Activated CD4-positive, alpha-beta T cell treated with anti-CD3 and anti-CD28 coated beads, Interleukin-2, amount 10 ng/mL, durations not matched to agents 7 days and 5 days (primary cell): ENCODE data around the gene WDR31. TPM values are rescaled to one million over a fixed set of nuclear protein-coding genes. Genes with fewer than 3 reads are reported as not detected.
"Not testable (repeated sequence)": the region's sequence is repeated elsewhere in the genome, so short reads cannot be mapped to it uniquely, and the experiment has no call there.

Experiments
- CTCF ChIA-PET: fragments of 350-600 bp; sonication (Branson Sonifier 250); formaldehyde crosslinking; loops from one replicate; lab custom pipeline; 2021; ENCODE audit warnings: antibody characterized with exemption; lab: Charles Lee
- POLR2A ChIA-PET: fragments of 350-600 bp; sonication (Branson Sonifier 250); formaldehyde crosslinking; loops from one replicate; lab custom pipeline; 2021; ENCODE audit warnings: antibody characterized with exemption; lab: Charles Lee
- DNase-seq: peaks from one replicate; pipeline ENCODE4 v3.0.0-alpha.2; 2020
- H3K27ac Mint-ChIP-seq: one replicate; pipeline ENCODE4 v1.8.0; 2021; ENCODE audit warnings: mild to moderate bottlenecking, moderate library complexity, mixed read lengths
- H3K27me3 Mint-ChIP-seq: one replicate; pipeline ENCODE4 v1.8.0; 2021; ENCODE audit warnings: mixed read lengths
- H3K36me3 Mint-ChIP-seq: one replicate; pipeline ENCODE4 v1.8.0; 2021; ENCODE audit warnings: low read depth, mixed read lengths
- H3K4me1 Mint-ChIP-seq: one replicate; pipeline ENCODE4 v1.8.0; 2021; ENCODE audit warnings: mixed read lengths
- H3K4me3 Mint-ChIP-seq: one replicate; pipeline ENCODE4 v1.8.0; 2021; ENCODE audit warnings: mild to moderate bottlenecking, moderate library complexity, mixed read lengths
- H3K9me3 Mint-ChIP-seq: one replicate; pipeline ENCODE4 v1.8.0; 2021; ENCODE audit warnings: mixed read lengths
- total RNA-seq, 2 experiments: library from RNA; stranded (reverse); gene quantifications; one replicate each; pipeline ENCODE4 v1.2.3, GENCODE V29; 2021

The WDR31 gene
- total RNA-seq, 2 experiments from 2014 or later = 0.55 to 0.87 TPM

DNA sequence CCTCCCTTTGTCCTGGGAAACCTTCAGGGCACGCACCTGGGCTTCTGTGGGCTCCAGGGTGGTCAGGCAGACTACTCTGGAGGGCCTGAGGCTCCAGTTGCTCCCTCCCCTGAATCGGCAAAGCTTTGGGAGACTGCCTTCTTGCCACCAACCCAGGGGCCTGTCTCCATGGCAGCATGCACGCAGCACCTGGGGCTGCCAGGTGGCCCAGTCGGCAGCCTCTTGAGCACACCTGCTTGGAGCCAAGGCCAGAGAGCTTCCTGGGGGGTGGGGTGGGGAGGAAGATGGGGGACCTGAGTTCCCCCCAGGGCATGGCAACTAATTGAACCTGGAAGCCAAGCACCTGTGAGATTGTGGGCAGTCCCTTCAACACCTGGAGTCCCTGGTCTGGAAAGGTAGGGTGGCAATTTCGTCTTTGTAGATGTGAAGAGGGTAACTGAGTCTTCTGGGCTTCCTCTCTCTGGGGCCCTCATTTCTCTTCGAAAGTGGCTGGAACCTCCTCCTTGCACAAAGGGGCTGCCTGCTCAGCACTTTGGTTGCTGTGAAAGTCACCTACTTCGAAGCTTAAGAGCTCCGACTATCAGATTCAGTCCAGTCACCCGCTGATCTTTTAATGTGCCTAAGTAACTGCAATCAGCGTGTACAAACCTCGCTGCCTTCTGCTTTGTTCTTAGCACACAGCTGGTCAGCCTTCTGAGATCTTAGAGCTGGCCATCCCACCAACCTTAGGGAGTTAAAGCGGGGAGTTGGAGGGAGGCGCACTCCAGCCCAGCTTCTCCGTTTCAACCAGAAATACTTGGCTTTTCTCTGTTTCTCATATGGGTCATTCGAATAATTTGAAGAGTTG lies 40.9 kb downstream of the WDR31 start:
- DNase-seq = no peak
- CTCF ChIA-PET = interaction anchor here (0.8 kb wide), 1 partner anchor 8 kb away, joined by 3 read pairs; no protein-coding TSS in a partner anchor

DNA sequence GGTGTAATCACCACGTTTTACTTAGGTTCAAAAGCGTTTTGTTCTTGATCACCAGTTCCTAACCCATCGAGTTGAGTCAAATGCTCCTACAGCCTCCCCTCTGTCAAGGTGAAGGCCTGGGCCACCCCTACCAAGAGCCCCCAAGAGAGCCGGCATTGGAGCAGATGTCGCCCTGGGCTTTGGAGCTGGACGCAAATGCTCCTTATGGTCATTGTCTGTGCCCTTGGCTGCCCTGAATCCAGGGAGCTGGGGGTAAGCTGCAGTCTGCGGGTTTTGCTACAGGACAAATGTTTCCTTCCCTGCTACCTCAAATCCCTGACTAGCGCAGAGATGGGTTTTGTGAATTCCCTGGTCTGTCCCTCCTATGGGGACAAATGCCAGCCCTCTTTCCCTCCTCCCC lies 41.8 kb downstream of the WDR31 start:
- ChIA-PET POLR2A (interaction anchor here (0.6 kb wide), 1 partner anchor 288 kb away, joined by 3 read pairs; no protein-coding TSS in a partner anchor), CTCF (no interaction called here)
- no peaks in the 10 kb centered on the region for H3K9me3 Mint-ChIP-seq
- peaks cover 19% of the 10 kb centered on the region for H3K27me3 Mint-ChIP-seq
- peaks cover 2% of the 10 kb centered on the region for H3K4me1 Mint-ChIP-seq
- peaks cover 2% of the 10 kb centered on the region for H3K36me3 Mint-ChIP-seq
- no peak overlapping the region for H3K4me3 Mint-ChIP-seq
- H3K27ac Mint-ChIP-seq = no peak overlapping the region
- DNase-seq = no peak

More for the DNA sequence above, 40.9 kb downstream of the WDR31 start:
- Mint-ChIP-seq H3K9me3 (no peaks in the 10 kb centered on the region), H3K27me3 (peaks cover 19% of the 10 kb centered on the region), H3K27ac (no peak overlapping the region), H3K4me1 (peaks cover 2% of the 10 kb centered on the region), H3K36me3 (no peaks in the 10 kb centered on the region), H3K4me3 (no peak overlapping the region)
- POLR2A ChIA-PET = interaction anchor here (0.6 kb wide), 1 partner anchor 287 kb away, joined by 3 read pairs; no protein-coding TSS in a partner anchor

DNA sequence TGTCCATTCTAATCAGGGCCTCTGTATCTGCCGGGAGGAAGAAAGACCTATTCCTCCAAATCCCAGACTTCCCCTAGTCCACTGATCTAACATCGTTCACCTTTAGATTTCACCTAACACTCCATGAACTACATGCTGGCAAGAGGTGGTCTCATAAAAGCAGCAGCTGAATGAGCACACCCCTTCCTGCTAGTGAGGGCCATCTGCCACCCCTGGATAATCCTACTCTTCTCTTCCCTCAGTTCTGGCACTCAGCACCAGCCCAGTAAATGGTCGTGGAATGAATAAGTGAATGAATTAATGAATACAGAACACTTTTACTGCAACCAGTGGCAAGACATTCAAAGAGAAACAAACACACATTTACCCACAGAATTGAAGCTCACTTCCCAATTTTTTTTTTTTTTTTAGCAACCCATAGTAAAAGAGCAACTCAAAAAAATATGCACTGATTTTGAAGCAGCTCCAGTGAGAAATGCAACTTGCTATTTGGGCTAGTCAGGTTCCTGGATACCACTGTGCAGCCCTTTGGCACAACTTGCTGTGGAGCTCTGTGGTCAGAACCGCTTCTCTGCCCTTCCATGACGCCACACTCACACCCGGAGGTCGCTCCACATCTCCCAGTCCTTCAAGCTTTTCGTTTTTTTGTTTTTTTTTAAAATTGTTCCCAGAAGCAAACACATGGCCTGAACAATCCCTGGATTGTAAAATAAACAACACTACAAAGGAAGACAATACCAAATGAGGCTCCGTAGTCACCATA lies 43.1 kb downstream of the WDR31 start:
- CTCF ChIA-PET = interaction anchor here (0.6 to 0.8 kb wide), 5 partner anchors 17 to 1514 kb away, joined by 3 to 4 read pairs (median 3); no protein-coding TSS in a partner anchor
- Mint-ChIP-seq H3K4me1 (peaks cover 2% of the 10 kb centered on the region), H3K27me3 (peaks cover 15% of the 10 kb centered on the region), H3K36me3 (peaks cover 12% of the 10 kb centered on the region), H3K4me3 (no peak overlapping the region), H3K27ac (no peak overlapping the region), H3K9me3 (no peaks in the 10 kb centered on the region)
- DNase-seq = no peak
- POLR2A ChIA-PET = interaction anchor here (0.6 kb wide), 1 partner anchor 76 kb away, joined by 3 read pairs; the partner anchor contains the start of gene FKBP15

DNA sequence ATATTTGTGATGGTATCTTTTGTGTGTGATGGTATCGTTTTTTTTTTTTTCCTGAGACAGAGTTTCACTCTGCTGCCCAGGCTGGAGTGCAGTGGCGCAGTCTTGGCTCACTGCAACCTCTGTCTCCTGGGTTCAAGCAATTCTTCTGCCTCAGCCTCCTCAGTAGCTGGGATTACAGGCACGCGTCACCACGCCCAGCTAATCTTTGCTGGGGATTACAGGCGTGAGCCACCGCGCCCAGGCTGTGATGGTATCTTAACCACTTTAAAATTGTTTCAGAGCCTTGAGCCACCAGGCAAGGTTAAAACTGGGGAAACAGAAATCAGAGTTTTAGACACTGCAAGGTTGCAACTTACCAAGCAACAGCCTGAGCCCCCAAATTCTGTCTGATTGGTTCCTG lies 43.8 kb downstream of the WDR31 start:
- H3K27ac Mint-ChIP-seq, H3K4me3 Mint-ChIP-seq, H3K9me3 Mint-ChIP-seq, POLR2A ChIA-PET, H3K4me1 Mint-ChIP-seq, DNase-seq: not testable (repeated sequence)
- H3K27me3 Mint-ChIP-seq = peaks cover 14% of the 10 kb centered on the region
- H3K36me3 Mint-ChIP-seq = peaks cover 18% of the 10 kb centered on the region
- CTCF ChIA-PET = interaction anchor here (0.6 to 0.8 kb wide), 3 partner anchors 18 to 86 kb away, joined by 3 read pairs; no protein-coding TSS in a partner anchor

DNA sequence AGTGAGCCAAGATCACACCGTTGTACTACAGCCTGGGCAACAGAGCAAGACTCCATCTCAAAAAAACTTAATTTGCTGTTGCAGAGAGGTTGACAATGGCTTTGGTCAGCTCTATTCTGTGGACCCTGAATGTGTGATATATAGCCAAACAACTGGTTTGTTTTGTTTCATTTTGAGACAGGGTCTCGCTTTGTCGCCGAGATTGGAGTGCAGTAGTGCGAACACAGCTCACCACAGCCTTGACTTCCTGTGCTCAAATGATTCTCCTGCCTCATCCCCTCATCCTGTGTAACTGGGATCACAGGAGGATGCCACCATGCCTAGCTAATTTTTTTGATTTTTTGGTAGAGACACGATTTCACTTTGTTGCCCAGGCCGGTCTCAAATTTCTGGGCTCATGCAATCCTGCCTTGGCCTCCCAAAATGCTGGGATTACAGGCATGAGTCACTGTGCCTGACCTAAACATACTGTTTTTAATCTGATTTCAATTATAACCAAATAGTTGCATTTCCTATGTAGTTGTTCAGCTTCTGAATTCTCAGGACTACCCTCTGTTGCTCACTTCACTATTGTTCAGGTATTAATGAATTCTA lies 46.7 kb downstream of the WDR31 start:
- Mint-ChIP-seq H3K36me3 (peaks cover 41% of the 10 kb centered on the region), H3K27ac (no peak overlapping the region), H3K4me3 (no peak overlapping the region), H3K9me3 (no peaks in the 10 kb centered on the region), H3K27me3 (no peaks in the 10 kb centered on the region), H3K4me1 (no peaks in the 10 kb centered on the region)
- POLR2A ChIA-PET = no interaction called here
- CTCF ChIA-PET = interaction anchor here (0.5 kb wide), 1 partner anchor 313 kb away, joined by 3 read pairs; no protein-coding TSS in a partner anchor
- DNase-seq = no peak

DNA sequence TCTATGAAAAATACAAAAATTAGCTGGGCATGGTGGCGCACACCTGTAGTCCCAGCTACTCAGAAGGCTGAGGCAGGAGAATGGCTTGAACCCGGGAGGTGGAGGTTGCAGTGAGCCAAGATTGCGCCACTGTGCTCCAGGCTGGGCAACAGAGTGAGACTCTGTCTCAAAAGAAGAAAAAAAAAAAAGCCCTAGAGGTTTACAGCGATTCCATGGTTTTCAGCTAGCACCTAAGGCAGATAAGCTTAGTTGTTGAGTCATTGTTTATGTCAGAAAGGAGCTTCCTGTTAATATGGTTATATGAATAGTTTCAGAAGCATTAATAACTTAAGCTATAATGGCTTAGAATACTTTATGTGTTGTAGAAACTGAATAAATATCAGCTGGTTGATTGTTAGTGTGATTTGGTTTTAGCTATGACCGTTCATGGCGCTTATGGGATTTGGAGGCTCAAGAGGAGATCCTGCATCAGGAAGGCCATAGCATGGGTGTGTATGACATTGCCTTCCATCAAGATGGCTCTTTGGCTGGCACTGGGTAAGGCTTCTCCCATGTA lies 49.9 kb downstream of the WDR31 start:
- POLR2A ChIA-PET = no interaction called here
- peaks cover 56% of the 10 kb centered on the region for H3K36me3 Mint-ChIP-seq

DNA sequence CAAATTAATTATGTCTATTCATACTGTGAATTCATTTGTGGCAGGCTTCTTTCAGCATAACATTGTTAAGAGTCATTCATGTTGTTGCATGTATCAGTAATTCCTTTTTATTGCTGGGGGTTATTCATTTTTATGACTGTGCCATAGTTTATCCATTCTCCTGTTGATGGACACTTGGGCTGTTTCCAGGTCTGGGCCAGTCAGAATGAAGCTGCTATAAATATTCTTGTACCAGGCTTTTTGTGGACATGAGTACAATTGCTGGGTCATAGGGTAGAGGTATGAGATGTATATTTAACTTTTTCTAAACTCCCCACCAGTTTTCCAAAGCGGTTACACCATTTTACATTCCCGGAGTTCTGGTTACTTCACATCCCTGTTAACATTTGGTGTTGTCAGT lies 51.0 kb downstream of the WDR31 start:
- ChIA-PET CTCF (no interaction called here), POLR2A (no interaction called here)
- no peak overlapping the region for H3K4me3 Mint-ChIP-seq
- H3K9me3 Mint-ChIP-seq = no peaks in the 10 kb centered on the region
- peaks cover 2% of the 10 kb centered on the region for H3K4me1 Mint-ChIP-seq
- H3K36me3 Mint-ChIP-seq = peaks cover 64% of the 10 kb centered on the region
- no peak overlapping the region for H3K27ac Mint-ChIP-seq
- no peak for DNase-seq
- H3K27me3 Mint-ChIP-seq = no peaks in the 10 kb centered on the region

More for the DNA sequence above, 49.9 kb downstream of the WDR31 start:
- CTCF ChIA-PET = interaction anchor here (0.8 to 1.5 kb wide), 3 partner anchors 9 to 28 kb away, joined by 3 read pairs; no protein-coding TSS in a partner anchor
- Mint-ChIP-seq H3K4me1 (no peaks in the 10 kb centered on the region), H3K27ac (no peak overlapping the region), H3K9me3 (no peaks in the 10 kb centered on the region), H3K27me3 (no peaks in the 10 kb centered on the region), H3K4me3 (no peak overlapping the region)
- no peak for DNase-seq

DNA sequence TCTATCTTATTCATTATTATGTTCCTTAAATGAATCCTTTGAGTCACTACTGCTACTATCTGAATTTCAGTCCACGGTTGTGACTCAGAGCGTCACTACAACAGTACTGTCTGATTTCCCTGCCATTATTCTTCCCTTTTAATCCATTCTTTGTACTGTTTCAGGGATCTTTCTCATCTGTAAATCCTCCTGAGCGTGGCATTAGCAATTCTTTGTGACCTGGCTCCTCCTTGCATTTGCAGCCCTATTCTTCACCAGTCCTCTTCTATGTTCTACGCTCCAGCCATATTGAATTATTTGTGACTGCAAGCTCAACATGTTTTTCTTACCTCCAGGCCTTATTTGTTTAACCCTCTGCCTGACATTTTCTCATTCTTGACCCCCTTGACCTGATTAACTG lies 58.7 kb downstream of the WDR31 start:
- no peak overlapping the region for H3K4me3 Mint-ChIP-seq
- no peak for DNase-seq

DNA sequence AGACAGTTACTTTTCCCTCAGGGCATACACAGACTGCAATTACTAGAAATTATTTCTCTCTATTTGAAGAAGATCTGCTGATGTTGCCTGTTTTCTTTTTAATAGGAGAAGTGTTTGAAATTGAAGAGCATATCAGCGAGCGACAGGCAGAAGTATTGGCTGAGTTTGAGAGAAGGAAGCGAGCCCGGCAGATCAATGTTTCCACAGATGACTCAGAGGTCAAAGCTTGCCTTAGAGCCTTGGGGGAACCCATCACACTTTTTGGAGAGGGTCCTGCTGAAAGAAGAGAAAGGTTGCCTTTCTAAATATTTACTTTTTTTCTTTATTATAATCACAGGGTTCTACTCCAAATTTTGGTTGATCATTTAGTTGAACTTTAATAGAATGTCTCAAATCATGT lies 61.2 kb downstream of the WDR31 start:
- Mint-ChIP-seq H3K36me3 (peaks cover 44% of the 10 kb centered on the region), H3K27ac (no peak overlapping the region), H3K27me3 (no peaks in the 10 kb centered on the region)

More for the DNA sequence above, 58.7 kb downstream of the WDR31 start:
- no peaks in the 10 kb centered on the region for H3K27me3 Mint-ChIP-seq
- H3K36me3 Mint-ChIP-seq = peaks cover 57% of the 10 kb centered on the region
- H3K9me3 Mint-ChIP-seq = no peaks in the 10 kb centered on the region
- ChIA-PET POLR2A (no interaction called here), CTCF (interaction anchor here (0.7 kb wide), 1 partner anchor 85 kb away, joined by 3 read pairs; no protein-coding TSS in a partner anchor)
- peak overlapping the region; percentile 4 for H3K27ac Mint-ChIP-seq
- peaks cover 27% of the 10 kb centered on the region for H3K4me1 Mint-ChIP-seq

DNA sequence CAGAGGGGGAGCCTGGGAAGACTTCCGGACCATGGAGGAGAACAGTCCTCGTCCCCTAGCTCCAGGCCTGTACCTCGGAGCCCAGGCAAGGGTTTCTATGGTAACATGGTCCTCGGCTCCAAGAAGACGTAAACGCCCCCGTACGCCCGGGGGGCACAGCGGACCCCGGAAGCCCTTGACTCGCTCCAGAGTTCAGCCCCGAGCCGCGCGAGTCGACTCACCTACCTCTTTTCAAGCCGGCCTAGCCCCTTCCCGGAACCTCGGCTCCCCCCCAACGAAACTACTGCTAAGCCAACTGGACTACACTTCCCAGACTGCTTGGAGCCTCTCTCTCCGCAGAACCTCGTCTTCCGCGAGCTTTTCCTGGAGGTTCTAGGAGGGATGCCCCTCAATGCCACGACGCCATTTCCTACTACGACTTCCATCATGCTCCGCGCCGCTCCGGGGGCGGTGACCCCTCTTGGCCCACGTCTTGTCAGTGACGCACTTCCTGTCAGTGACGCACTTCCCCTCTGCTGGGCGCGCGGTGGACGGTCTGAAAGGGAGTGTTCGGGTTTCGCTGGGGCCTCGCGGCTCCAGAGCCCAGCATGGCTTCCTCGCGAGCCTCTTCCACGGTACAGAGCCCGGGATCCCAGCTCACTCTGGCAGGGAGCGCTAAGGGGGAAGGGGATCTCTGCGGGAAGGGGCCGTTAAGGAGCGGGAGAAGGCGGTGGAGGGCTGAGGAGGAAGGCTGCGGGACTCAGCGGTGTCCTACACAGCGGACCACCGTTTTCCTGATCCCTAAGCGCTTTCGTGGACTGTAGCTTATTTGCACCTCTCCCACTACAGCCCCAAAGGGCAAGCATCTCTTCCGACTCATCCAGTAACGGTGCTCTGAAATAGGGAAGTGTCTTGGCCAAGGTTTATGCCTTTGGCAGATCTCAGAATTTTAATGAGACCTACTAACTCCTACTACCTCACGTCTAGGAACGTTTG lies 64.6 kb downstream of the WDR31 start, which contains the start of the genes CDC26 and PRPF4:
CDC26 (minus strand) TSS at position 416 of the 975 bp plus-strand sequence. CDS start 3,065 bp downstream, outside the sequence.
PRPF4 (plus strand) TSS at position 502 of the 975 bp plus-strand sequence; CDS start at position 588, 86 bp downstream.
- peak; percentile 97 for DNase-seq
- POLR2A ChIA-PET = interaction anchor here (0.6 kb wide), 2 partner anchors 22 to 130 kb away, joined by 3 to 6 read pairs; no protein-coding TSS in a partner anchor
- Mint-ChIP-seq H3K27ac (no peak within 1 kb of the TSS), H3K36me3 (peaks cover 36% of the 10 kb centered on the region), H3K27me3 (no peaks in the 10 kb centered on the region), H3K4me3 (no peak within 1 kb of the TSS), H3K9me3 (no peaks in the 10 kb centered on the region), H3K4me1 (peaks cover 37% of the 10 kb centered on the region)
- CTCF ChIA-PET = interaction anchor here (0.6 to 2.4 kb wide), 18 partner anchors 11 to 1644 kb away, joined by 3 to 11 read pairs (median 4); partner anchors contain the start of genes ALAD, BSPRY, C9orf43 and DNAJC25

More for the DNA sequence above, 61.2 kb downstream of the WDR31 start:
- POLR2A ChIA-PET = no interaction called here
- no peak overlapping the region for H3K4me3 Mint-ChIP-seq
- no peaks in the 10 kb centered on the region for H3K9me3 Mint-ChIP-seq
- H3K4me1 Mint-ChIP-seq = peaks cover 32% of the 10 kb centered on the region
- CTCF ChIA-PET = no interaction called here
- DNase-seq = no peak
